Measurements from ENCODE around the gene TEAD2. TPM values are rescaled to one million over a fixed set of nuclear protein-coding genes. Genes with fewer than 3 reads are reported as not detected.

Gene TEAD2
- total RNA-seq, 3 donors from 2014 or later: 9.8 to 64.0 (median 21.8) TPM

DNA sequence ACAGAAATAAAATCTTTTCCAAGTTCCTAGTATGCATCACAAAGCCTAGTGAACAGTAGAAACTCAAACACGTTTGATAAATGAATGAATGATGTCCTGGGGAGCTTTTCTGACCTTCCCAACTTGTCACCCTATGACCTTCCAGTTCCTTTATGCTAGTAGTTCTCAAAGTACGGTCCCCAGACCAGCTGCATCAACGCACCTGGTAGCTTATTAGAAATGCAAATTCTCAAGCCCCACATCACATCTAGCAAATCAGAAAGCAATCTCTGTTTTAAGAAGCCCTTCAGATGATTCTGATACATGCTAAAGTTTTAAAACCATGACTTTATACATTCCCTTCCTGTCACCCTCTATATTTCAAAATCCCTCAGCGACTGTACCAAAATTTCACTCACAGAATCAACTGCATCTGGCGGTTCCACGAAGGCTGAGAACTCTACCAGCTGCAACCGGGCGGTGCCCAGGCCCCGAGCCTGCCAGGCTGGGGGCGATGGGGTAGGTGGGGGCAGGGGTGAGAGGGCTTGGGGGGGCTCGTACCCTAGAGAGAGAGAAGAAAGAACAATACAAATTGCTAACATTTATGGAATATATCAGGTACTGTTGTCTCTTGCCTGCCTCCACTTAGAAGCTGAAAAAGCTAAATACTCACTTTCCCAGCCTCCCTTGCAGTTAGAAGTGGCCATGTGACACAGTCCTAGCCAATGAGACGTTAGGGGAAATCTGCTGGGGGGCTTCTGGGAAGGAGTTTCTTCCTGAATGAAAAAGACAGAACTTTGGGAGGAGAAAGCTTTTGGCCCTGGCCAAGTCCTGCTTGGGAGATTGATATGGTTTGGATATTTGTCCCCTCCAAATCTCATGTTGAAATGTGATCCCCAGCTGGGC lies 13.7 kb downstream of the TEAD2 start:
- intact Hi-C loops (cut with DNase I, micrococcal nuclease): no loop called here
- no peaks in the 10 kb centered on the region for H3K36me3 ChIP-seq (ENCODE audit: low read depth)
- ATAC-seq (no peak), DNase-seq (no peak)
- H3K9me3 ChIP-seq: no peaks in the 10 kb centered on the region
- no peaks in the 10 kb centered on the region for H3K4me1 ChIP-seq (ENCODE audit: low read depth)
- TF ChIP-seq, protein P1, sequence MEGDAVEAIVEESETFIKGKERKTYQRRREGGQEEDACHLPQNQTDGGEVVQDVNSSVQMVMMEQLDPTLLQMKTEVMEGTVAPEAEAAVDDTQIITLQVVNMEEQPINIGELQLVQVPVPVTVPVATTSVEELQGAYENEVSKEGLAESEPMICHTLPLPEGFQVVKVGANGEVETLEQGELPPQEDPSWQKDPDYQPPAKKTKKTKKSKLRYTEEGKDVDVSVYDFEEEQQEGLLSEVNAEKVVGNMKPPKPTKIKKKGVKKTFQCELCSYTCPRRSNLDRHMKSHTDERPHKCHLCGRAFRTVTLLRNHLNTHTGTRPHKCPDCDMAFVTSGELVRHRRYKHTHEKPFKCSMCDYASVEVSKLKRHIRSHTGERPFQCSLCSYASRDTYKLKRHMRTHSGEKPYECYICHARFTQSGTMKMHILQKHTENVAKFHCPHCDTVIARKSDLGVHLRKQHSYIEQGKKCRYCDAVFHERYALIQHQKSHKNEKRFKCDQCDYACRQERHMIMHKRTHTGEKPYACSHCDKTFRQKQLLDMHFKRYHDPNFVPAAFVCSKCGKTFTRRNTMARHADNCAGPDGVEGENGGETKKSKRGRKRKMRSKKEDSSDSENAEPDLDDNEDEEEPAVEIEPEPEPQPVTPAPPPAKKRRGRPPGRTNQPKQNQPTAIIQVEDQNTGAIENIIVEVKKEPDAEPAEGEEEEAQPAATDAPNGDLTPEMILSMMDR (IDR thresholded peaks at IDR 0.05): no peak
- H3K4me3 ChIP-seq: no peak overlapping the region

DNA sequence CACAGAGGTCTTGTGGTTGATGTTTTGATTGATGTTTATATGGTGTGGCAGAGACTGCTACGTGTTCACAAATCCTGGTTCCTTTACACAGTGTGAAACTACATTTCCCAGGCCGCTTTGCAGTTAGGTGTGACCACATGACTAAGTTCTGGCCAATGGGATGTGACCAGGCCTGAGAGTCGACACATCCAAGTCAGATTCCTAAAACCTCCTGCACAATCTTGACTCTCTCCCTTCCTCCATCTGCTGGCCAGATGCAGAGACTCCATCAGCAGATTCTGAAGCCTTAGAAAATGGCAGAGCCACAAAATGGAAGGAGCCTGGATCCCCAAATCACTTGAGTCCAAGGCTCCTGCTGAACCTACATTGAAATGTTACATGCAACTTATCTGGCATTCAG lies 14.4 kb downstream of the TEAD2 start:
- no peak overlapping the region for H3K4me3 ChIP-seq
- DNase-seq (peak in 1 of 3 donors; percentile 40), ATAC-seq (peak; percentile 72)
- H3K4me1 ChIP-seq (ENCODE audit: low read depth): no peaks in the 10 kb centered on the region
- no peaks in the 10 kb centered on the region for H3K9me3 ChIP-seq
- intact Hi-C loops (cut with DNase I, micrococcal nuclease): no loop called here
- TF ChIP-seq, protein P1 (IDR thresholded peaks at IDR 0.05): no peak
- H3K36me3 ChIP-seq (ENCODE audit: low read depth): no peaks in the 10 kb centered on the region

DNA sequence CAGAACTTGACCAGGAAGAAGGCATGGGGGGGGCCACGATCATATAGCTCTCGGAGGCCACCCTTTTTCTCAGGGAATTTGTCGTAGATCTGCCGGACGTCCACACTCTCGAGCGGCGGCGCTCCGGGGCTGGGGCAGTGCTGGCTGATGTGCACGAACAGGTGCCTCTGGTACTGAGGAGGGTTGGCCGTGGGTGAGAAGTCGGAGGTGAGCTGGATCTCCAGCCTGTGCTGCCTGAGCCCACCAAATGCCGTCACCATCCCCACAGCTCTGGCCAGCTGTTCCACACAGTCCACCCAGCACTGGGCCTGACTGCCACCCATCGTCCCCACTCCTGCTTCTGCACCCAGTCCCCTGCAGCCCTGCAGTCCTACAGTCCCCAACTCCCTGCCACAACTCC lies 15.0 kb downstream of the TEAD2 start:
- TF ChIP-seq, protein P1 (IDR thresholded peaks at IDR 0.05): no peak
- ATAC-seq (no peak), DNase-seq (no peak)
- H3K9me3 ChIP-seq: no peaks in the 10 kb centered on the region
- intact Hi-C loops (cut with DNase I, micrococcal nuclease): no loop called here
- no peak overlapping the region for H3K4me3 ChIP-seq
- no peaks in the 10 kb centered on the region for H3K4me1 ChIP-seq (ENCODE audit: low read depth)
- no peaks in the 10 kb centered on the region for H3K36me3 ChIP-seq (ENCODE audit: low read depth)

DNA sequence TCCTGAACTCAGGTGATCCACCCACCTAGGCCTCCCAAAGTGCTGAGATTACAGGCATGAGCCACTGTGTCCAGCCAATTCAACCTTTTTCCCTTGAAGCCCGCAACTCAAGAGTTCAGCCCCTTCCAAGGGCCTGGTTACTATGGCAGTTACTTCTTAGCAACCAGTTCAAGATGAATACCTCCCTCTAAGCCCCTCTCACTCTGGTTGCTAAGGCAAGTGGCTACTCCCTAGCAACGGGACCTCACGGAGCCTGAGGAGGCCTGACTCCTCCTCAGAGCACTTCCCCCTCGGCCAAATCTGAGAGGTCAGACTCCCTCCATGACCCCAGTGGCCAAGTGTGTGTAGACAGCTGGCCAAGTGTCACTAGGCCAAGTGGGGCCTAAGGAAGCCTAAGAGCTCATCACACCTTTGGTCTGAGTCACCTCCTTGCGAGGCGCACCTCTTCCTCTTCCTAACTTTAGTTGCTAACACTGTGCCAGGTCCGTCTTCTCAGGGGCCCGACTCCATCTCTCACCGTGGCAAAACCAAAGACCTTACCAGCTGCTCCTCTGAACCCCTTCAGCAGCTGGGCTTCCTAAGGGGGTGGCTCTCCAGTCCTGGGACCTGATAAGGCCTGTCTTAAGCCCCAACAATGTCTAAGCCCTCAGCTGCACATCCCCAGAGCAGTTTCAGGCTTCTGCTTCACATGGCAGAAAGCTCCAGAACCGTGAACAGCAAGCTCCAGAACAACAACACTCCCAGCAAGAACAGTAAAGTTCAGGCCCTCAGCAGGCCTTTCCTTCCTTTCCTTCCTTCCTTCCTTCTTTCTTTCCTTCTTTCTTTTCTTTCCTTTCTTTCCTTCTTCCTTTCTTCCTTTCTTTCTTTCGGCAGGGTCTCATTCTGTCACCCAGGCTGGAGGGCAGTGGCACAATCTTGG lies 17.5 kb downstream of the TEAD2 start:
- H3K4me3 ChIP-seq: no peak overlapping the region
- DNase-seq: no peak
- no peaks in the 10 kb centered on the region for H3K36me3 ChIP-seq (ENCODE audit: low read depth)
- TF ChIP-seq, protein P1 (IDR thresholded peaks at IDR 0.05): no peak
- intact Hi-C loops (cut with DNase I, micrococcal nuclease): no loop called here
- H3K4me1 ChIP-seq (ENCODE audit: low read depth): peaks cover 8% of the 10 kb centered on the region
- H3K9me3 ChIP-seq: no peaks in the 10 kb centered on the region
- ATAC-seq: no peak

DNA sequence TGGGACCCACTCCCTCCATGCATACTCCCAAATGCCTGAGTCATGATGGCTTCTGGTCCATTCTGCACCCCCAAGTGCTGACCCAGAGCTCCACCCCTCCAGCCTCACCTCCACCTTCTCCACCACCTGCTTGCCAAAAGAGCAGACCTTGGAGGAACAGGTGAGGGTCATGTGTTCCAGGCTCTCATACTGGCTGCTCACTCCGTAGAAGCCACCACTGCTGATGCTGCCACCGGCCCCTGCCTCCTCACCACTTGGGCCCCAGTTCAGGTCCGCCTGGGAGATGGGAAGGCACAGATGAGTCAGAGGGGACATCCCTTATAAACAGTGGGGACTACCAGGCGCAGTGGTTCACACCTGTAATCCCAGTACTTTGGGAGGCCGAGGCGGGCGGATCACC lies 19.1 kb downstream of the TEAD2 start:
- H3K36me3 ChIP-seq (ENCODE audit: low read depth): no peaks in the 10 kb centered on the region
- no peaks in the 10 kb centered on the region for H3K9me3 ChIP-seq
- ATAC-seq (no peak), DNase-seq (no peak)
- H3K4me3 ChIP-seq: no peak overlapping the region
- peaks cover 19% of the 10 kb centered on the region for H3K4me1 ChIP-seq (ENCODE audit: low read depth)
- TF ChIP-seq, protein P1 (IDR thresholded peaks at IDR 0.05): no peak
- intact Hi-C loops (cut with DNase I, micrococcal nuclease): no loop called here
